GM12801 (cell line): ENCODE measurements around the gene MYO3B.

Source experiments
- CTCF ChIP-seq: IDR thresholded peaks from one replicate; pipeline ENCODE4 v1.5.1; 2011; ENCODE audit warnings: control low read depth; ENCODE audit not compliant: insufficient read length; ENCODE audit errors: extremely low read depth

MYO3B gene

GRCh38 chr2:170518911-170519310 is 341.0 kb downstream of the MYO3B start:
- no peak for TF ChIP-seq CTCF

- TF ChIP-seq CTCF = no peak
Observed at GRCh38 chr2:170521299-170521698, 343.4 kb downstream of the MYO3B start.

GRCh38 chr2:170523506-170523905 is 345.6 kb downstream of the MYO3B start:
- no peak for TF ChIP-seq CTCF

GRCh38 chr2:170524828-170525565 is 347.1 kb downstream of the MYO3B start:
- no peak for TF ChIP-seq CTCF

- no peak for TF ChIP-seq CTCF
Observed at GRCh38 chr2:170525566-170525900, 347.6 kb downstream of the MYO3B start.

- no peak for TF ChIP-seq CTCF
Observed at GRCh38 chr2:170530284-170530745, 352.4 kb downstream of the MYO3B start.

GRCh38 chr2:170530803-170531564 is 353.0 kb downstream of the MYO3B start:
- no peak for TF ChIP-seq CTCF
